GM19193 (cell line): ENCODE data around the gene TTC23L.

Experiments
- POLR2A ChIP-seq: IDR thresholded peaks from 4 replicates; pipeline ENCODE4 v1.6.1; 2011; ENCODE audit not compliant: insufficient read depth, insufficient read length; ENCODE audit errors: extremely low read depth

The TTC23L gene

GRCh38 chr5:34916518-34916917, 77.6 kb downstream of the TTC23L start:
- no peak for TF ChIP-seq POLR2A

GRCh38 chr5:34918025-34918424, 79.1 kb downstream of the TTC23L start:
- TF ChIP-seq POLR2A: no peak

DNA sequence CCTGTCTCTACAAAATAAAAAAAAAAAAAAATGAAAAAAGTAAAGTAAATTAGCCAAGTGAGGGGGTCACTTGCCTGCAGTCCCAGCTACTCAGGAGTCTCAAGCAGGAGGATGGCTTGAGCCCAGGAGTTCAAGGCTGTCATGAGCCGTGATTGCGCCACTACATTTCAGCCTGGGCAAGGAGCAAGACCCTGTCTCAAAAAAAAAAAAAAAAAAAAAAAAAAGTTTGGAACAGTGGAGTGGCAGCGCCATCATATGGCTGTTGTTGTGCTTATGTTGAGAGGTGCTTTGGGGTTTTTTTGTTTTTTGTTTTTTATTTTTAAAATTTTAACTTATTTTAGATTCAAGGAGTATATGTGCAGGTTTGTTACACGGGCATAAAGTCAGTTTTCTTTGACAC, 80.1 kb downstream of the TTC23L start:
- no peak for TF ChIP-seq POLR2A

DNA sequence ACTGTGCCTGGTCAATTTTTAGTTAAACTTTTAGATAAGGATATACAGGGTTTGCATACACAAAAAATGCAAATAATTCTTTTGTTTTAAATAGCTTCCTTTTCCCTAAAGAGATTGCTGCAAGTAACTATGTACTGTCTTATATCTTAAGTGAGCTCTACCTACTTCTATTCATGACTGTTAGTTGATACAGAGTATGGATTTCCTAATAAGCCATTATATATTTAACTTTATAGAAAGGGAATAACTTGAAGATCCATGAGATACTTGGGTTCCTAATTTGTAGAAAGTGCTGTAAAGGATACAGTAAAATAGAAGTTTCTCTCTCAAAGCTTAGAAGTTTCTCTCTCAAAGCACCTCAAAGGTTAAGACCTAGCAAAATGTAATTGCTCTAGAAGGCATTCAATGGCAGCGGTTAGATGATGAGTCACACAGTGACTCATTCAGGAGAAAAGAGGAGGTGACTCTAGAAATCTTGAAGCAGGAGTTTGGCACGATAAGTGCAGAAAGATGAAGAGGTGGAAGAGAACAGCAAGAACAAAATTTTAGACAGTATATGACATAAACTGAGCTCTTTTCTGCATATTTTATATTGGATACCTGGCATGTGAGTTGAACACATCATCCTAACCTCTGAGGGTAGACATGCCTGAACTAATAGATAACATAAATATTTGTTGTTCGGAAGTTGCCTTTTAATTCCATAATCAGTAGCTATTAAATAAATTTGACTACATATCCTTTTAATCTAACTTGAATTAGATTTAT, 84.9 kb downstream of the TTC23L start:
- no peak for TF ChIP-seq POLR2A

DNA sequence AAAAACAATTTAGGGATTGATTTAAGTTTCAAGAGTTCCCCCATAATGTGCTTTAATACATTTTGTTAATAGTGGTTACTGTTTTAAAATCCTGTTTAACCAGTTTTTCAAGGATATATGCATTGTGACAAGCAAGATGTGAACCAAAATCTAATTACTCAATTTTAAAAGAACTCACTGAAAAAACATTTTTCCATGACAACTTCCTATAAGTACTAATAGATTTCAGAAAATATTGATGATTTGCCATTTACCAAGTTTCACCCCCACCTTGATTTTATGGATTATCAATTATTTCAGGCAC, 85.5 kb downstream of the TTC23L start:
- no peak for TF ChIP-seq POLR2A

- no peak for TF ChIP-seq POLR2A
These were observed 87.4 kb downstream of the TTC23L start for GRCh38 chr5:34926318-34926888.

DNA sequence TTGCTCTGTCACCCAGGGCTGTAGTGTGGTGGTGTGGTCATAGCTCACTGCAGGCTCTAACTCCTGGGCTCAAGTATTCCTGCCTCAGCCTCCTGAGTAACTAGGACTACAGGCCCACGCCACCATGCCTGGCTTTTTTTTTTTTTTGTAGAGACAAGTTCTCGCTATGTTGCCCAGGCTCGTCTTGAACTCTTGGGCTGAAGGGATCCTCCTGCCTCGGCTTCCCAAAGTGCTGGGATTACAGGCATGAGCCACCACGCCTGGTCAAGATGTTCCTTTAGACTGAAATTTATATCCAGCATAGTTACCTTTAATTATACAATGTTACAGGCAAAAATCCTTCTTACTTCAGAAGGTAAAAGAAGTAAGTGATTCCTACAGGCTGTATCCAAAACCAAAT, 88.8 kb downstream of the TTC23L start:
- no peak for TF ChIP-seq POLR2A

DNA sequence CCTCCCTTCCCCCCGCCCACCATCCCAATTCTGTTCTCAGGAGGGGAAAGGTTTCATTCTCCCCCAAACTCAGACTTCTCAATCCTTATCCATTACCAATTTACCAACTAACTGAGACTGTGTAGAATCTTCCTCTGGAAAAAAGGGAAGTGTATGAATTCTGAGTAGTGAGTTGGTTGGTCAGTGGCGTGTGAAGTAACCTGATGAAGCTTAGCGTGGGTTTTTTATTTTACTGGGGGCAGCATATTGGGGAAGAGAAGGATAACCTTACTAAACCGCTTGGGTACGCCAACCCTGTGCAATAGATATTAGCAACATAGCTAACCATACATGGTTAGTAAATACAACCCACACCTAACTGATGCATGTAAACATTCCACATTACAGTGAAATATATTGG, 89.3 kb downstream of the TTC23L start:
- TF ChIP-seq POLR2A: no peak

GRCh38 chr5:34929134-34929719, 90.3 kb downstream of the TTC23L start, which contains the start of gene DNAJC21:
Gene DNAJC21 (plus strand): TSS chr5:34929559. CDS start chr5:34929820, 261 bp downstream.
- no peak for TF ChIP-seq POLR2A

GRCh38 chr5:34929720-34930461, 90.9 kb downstream of the TTC23L start:
- TF ChIP-seq POLR2A: peak; percentile 63

DNA sequence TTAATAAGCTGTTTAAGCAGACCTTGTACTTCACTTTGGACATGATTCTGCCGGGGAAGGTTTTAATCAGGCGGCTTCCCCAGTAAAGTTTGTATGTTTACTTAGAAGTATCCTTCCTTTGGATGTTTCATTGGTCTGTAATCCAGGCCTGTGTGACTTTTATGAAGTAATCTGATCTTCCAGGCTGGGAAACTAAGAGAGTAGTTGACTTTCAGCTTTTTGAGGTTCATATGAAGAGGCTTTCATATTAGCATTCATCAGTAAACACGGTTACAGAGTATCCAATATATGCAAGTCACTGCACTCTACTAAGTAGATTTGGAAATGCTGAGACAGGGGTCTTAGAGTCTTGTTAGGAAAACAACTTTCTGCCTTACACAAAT, 91.5 kb downstream of the TTC23L start:
- no peak for TF ChIP-seq POLR2A

- TF ChIP-seq POLR2A: no peak
These were observed 91.9 kb downstream of the TTC23L start for GRCh38 chr5:34930870-34931269.

DNA sequence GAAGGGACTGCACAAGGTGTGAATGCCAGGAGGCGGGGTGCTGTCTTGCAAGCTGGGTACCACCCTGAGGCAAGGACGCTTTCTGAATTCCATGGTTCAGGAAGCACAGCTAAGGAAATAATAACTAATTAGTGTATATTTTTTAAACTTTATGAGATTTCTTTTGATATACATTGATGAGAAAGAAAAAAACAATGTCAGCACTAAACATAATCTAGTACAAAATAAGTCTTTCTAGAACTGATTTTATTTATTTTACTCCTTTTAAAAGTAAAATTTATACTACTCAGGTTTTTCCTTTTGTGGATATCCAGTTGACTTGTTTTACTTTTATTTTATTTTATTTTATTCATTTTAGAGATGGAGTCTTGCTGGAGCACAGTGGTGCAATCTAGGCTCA, 94.0 kb downstream of the TTC23L start:
- no peak for TF ChIP-seq POLR2A

DNA sequence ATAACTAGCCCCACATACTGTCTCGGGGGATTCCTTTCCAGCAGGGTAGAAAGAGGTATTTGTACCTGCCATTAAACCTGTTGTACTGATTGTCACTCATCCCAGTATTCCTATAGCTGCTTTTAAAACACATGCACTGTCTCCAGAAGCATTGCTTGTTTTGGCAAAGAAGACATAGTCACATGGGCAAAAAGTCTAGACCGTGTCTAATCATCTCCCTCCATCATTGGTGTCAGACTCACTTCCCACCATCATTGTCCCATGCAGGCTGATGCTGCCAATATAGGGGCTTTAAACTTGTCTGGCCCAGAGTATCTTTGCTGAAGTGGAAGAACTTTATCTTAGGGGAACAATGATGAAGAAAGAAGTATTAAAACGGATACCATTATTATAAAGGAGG, 103.0 kb downstream of the TTC23L start:
- no peak for TF ChIP-seq POLR2A

- no peak for TF ChIP-seq POLR2A
These were observed 105.1 kb downstream of the TTC23L start for GRCh38 chr5:34944044-34944443.
